ENCODE data around the gene MUC5AC. TPM values are rescaled to one million over a fixed set of nuclear protein-coding genes. Genes with fewer than 3 reads are reported as not detected.
"Not testable (repeated sequence)": the region's sequence is repeated elsewhere in the genome, so short reads cannot be mapped to it uniquely, and the experiment has no call there.

MUC5AC gene
- total RNA-seq, 1 donor from 2014 or later = not detected

GRCh38 chr11:1162491-1163311 lies 4.9 kb downstream of the MUC5AC start:
- no peak for DNase-seq

- DNase-seq = no peak
Measured at GRCh38 chr11:1163321-1163910, 5.7 kb downstream of the MUC5AC start.

- DNase-seq = no peak
Measured at GRCh38 chr11:1163911-1164735, 6.4 kb downstream of the MUC5AC start.

GRCh38 chr11:1164779-1165255 lies 7.1 kb downstream of the MUC5AC start:
- DNase-seq = not testable (repeated sequence)

- DNase-seq = no peak
Measured at GRCh38 chr11:1165256-1166041, 7.7 kb downstream of the MUC5AC start.

- DNase-seq = no peak
Measured at GRCh38 chr11:1167256-1167655, 9.5 kb downstream of the MUC5AC start.

- DNase-seq = no peak
Measured at GRCh38 chr11:1167751-1168231, 10.0 kb downstream of the MUC5AC start.

GRCh38 chr11:1168256-1168655 lies 10.5 kb downstream of the MUC5AC start:
- no peak for DNase-seq

- no peak for DNase-seq
Measured at GRCh38 chr11:1168721-1169161, 11.0 kb downstream of the MUC5AC start.

- DNase-seq = no peak
Measured at GRCh38 chr11:1171223-1171984, 13.7 kb downstream of the MUC5AC start.

GRCh38 chr11:1171985-1172728 lies 14.4 kb downstream of the MUC5AC start:
- no peak for DNase-seq

GRCh38 chr11:1172729-1173117 lies 15.0 kb downstream of the MUC5AC start:
- no peak for DNase-seq

GRCh38 chr11:1173396-1173795 lies 15.6 kb downstream of the MUC5AC start:
- DNase-seq = not testable (repeated sequence)

- no peak for DNase-seq
Measured at GRCh38 chr11:1174441-1175370, 17.0 kb downstream of the MUC5AC start.

- no peak for DNase-seq
Measured at GRCh38 chr11:1175461-1176223, 17.9 kb downstream of the MUC5AC start.

GRCh38 chr11:1176224-1177019 lies 18.7 kb downstream of the MUC5AC start:
- no peak for DNase-seq

GRCh38 chr11:1177020-1177770 lies 19.4 kb downstream of the MUC5AC start:
- no peak for DNase-seq
